TTC549 (cell line): ENCODE data around the gene ANP32E.
"Not testable (repeated sequence)": the region's sequence is repeated elsewhere in the genome, so short reads cannot be mapped to it uniquely, and the experiment has no call there.

Experiments
- FAIRE-seq: peaks from 2 replicates; lab custom pipeline; 2012; peaks lifted over from hg19 to GRCh38; lab: Jason Lieb, UNC

ANP32E gene

GRCh38 chr1:150212070-150212469 is 23.8 kb downstream of the ANP32E start:
- FAIRE-seq = no peak

GRCh38 chr1:150210706-150211105 is 25.2 kb downstream of the ANP32E start:
- FAIRE-seq = no peak

- no peak for FAIRE-seq
Measured at GRCh38 chr1:150210091-150210490, 25.8 kb downstream of the ANP32E start.

- FAIRE-seq = not testable (repeated sequence)
Measured at GRCh38 chr1:150208460-150208859, 27.5 kb downstream of the ANP32E start.

- no peak for FAIRE-seq
Measured at GRCh38 chr1:150207281-150207971, 28.5 kb downstream of the ANP32E start.

- FAIRE-seq = no peak
Measured at GRCh38 chr1:150196417-150196816, 39.5 kb downstream of the ANP32E start.

- no peak for FAIRE-seq
Measured at GRCh38 chr1:150194381-150195031, 41.4 kb downstream of the ANP32E start.

GRCh38 chr1:150192012-150192411 is 43.9 kb downstream of the ANP32E start:
- FAIRE-seq = no peak

- FAIRE-seq = no peak
Measured at GRCh38 chr1:150187560-150187931, 48.4 kb downstream of the ANP32E start.

GRCh38 chr1:150186789-150187559 is 48.9 kb downstream of the ANP32E start:
- peak; percentile 95 for FAIRE-seq

- FAIRE-seq = not testable (repeated sequence)
Measured at GRCh38 chr1:150186438-150186788, 49.5 kb downstream of the ANP32E start.

- no peak for FAIRE-seq
Measured at GRCh38 chr1:150185481-150185880, 50.4 kb downstream of the ANP32E start.

- no peak for FAIRE-seq
Measured at GRCh38 chr1:150183061-150183460, 52.9 kb downstream of the ANP32E start.

- no peak for FAIRE-seq
Measured at GRCh38 chr1:150182247-150182646, 53.7 kb downstream of the ANP32E start.

- FAIRE-seq = no peak
Measured at GRCh38 chr1:150180474-150180873, 55.4 kb downstream of the ANP32E start.

GRCh38 chr1:150179867-150180266 is 56.0 kb downstream of the ANP32E start:
- no peak for FAIRE-seq

- no peak for FAIRE-seq
Measured at GRCh38 chr1:150178548-150178947, 57.4 kb downstream of the ANP32E start.

- FAIRE-seq = no peak
Measured at GRCh38 chr1:150176593-150176992, 59.3 kb downstream of the ANP32E start.

- FAIRE-seq = no peak
Measured at GRCh38 chr1:150173141-150173585, 62.7 kb downstream of the ANP32E start.

GRCh38 chr1:150171801-150172200 is 64.1 kb downstream of the ANP32E start:
- no peak for FAIRE-seq

GRCh38 chr1:150168960-150169601 is 66.8 kb downstream of the ANP32E start:
- no peak for FAIRE-seq
